HG03442 (cell line): ENCODE measurements around the gene CAMSAP3.

Source experiments
- ATAC-seq: cut with Tn5 transposase; IDR thresholded peaks from one replicate; pipeline ENCODE4 v1.9.1; 2021; ENCODE audit warnings: mild to moderate bottlenecking, moderate library complexity; ENCODE audit not compliant: unreplicated experiment

Gene CAMSAP3

GRCh38 chr19:7595466-7596133 lies at the start of gene CAMSAP3:
TSS of gene CAMSAP3 (plus strand) at chr19:7595863. CDS start at chr19:7596003, 140 bp downstream.
- ATAC-seq: no peak

GRCh38 chr19:7545904-7546303 lies 49.8 kb upstream of the CAMSAP3 start:
- no peak for ATAC-seq

GRCh38 chr19:7547159-7547558 lies 48.5 kb upstream of the CAMSAP3 start:
- no peak for ATAC-seq

GRCh38 chr19:7549429-7550148 lies 46.1 kb upstream of the CAMSAP3 start:
- ATAC-seq: no peak

- ATAC-seq: no peak
Observed at GRCh38 chr19:7550169-7550770, 45.4 kb upstream of the CAMSAP3 start.

GRCh38 chr19:7550987-7551761 lies 44.5 kb upstream of the CAMSAP3 start:
- ATAC-seq: no peak

- ATAC-seq: no peak
Observed at GRCh38 chr19:7552781-7553180, 42.9 kb upstream of the CAMSAP3 start.

- ATAC-seq: no peak
Observed at GRCh38 chr19:7554565-7554964, 41.1 kb upstream of the CAMSAP3 start.

GRCh38 chr19:7554990-7555864 lies 40.4 kb upstream of the CAMSAP3 start:
- ATAC-seq: no peak

GRCh38 chr19:7556696-7557315 lies 38.9 kb upstream of the CAMSAP3 start:
- ATAC-seq: no peak

GRCh38 chr19:7558667-7559066 lies 37.0 kb upstream of the CAMSAP3 start:
- no peak for ATAC-seq

GRCh38 chr19:7559102-7559501 lies 36.6 kb upstream of the CAMSAP3 start:
- ATAC-seq: no peak

GRCh38 chr19:7560255-7560654 lies 35.4 kb upstream of the CAMSAP3 start:
- ATAC-seq: no peak

- no peak for ATAC-seq
Observed at GRCh38 chr19:7561325-7561724, 34.3 kb upstream of the CAMSAP3 start.

- ATAC-seq: no peak
Observed at GRCh38 chr19:7562646-7563393, 32.8 kb upstream of the CAMSAP3 start.

GRCh38 chr19:7564866-7565265 lies 30.8 kb upstream of the CAMSAP3 start:
- ATAC-seq: no peak

GRCh38 chr19:7565332-7565731 lies 30.3 kb upstream of the CAMSAP3 start:
- ATAC-seq: no peak

GRCh38 chr19:7570761-7571160 lies 24.9 kb upstream of the CAMSAP3 start:
- no peak for ATAC-seq

- no peak for ATAC-seq
Observed at GRCh38 chr19:7575434-7576040, 20.1 kb upstream of the CAMSAP3 start.
